ENCODE results near the gene ANP32E.
"Not testable (repeated sequence)": the region's sequence is repeated elsewhere in the genome, so short reads cannot be mapped to it uniquely, and the experiment has no call there.

GRCh38 chr1:150214099-150214756, 21.7 kb downstream of the ANP32E start:
- not testable (repeated sequence) for TF ChIP-seq REST (IDR thresholded peaks at IDR 0.05; ENCODE audit: low read depth); CTCF (IDR thresholded peaks at IDR 0.05 in 2 of 3, conservative IDR thresholded peaks at IDR 0.05 in 1 of 3; ENCODE audit: borderline replicate concordance in 1 of 3, insufficient read depth in 1 of 3, low read depth in 2 of 3, low read length in 2 of 3); CBX3 (IDR thresholded peaks at IDR 0.05; ENCODE audit: low read depth); POLR2AphosphoS5 (IDR thresholded peaks at IDR 0.05; ENCODE audit: low read depth, low read length); SP1 (IDR thresholded peaks at IDR 0.05; ENCODE audit: low read depth); EZH2 (IDR thresholded peaks at IDR 0.05); JUND (IDR thresholded peaks at IDR 0.05); RAD21 (IDR thresholded peaks at IDR 0.05; ENCODE audit: low read depth); SIN3A (IDR thresholded peaks at IDR 0.05; ENCODE audit: low read depth); EGR1 (IDR thresholded peaks at IDR 0.05; ENCODE audit: low read depth)
